Esophagus squamous epithelium (tissue), 5 donors: ENCODE results near the gene ELMO1. TPM values are rescaled to one million over a fixed set of nuclear protein-coding genes. Genes with fewer than 3 reads are reported as not detected.

Source experiments
- DNase-seq: peaks from one replicate; lab custom pipeline; 2025; lab: John Stamatoyannopoulos, UW
- H3K27ac ChIP-seq, 4 donors: fragments of 200-600 bp; sonication (generic); one replicate each; pipeline ENCODE4 v1.5.1; 2016 to 2019; ENCODE audit warnings: mild to moderate bottlenecking in 1 of 4
- H3K27me3 ChIP-seq, 4 donors: fragments of 200-600 bp; sonication (generic); 1 replicate in 3 of 4; 2 replicates in 1 of 4; pipeline versions ENCODE4 v1.5.1 to v1.6.0; 2017 to 2021; ENCODE audit warnings: antibody characterized with exemption in 1 of 4
- H3K36me3 ChIP-seq, 3 donors: fragments of 200-600 bp; sonication (generic); one replicate each; pipeline ENCODE4 v1.5.1; 2016 to 2019
- H3K4me1 ChIP-seq, 3 donors: fragments of 200-600 bp; sonication (generic); one replicate each; pipeline ENCODE4 v1.5.1; 2017 to 2019
- H3K4me3 ChIP-seq, 4 donors: fragments of 200-600 bp; sonication (generic); 1 replicate in 3 of 4; 2 replicates in 1 of 4; pipeline ENCODE4 v1.5.1; 2016 to 2019; ENCODE audit warnings: mild to moderate bottlenecking in 2 of 4, moderate library complexity in 1 of 4
- H3K9me3 ChIP-seq, 3 donors: fragments of 200-600 bp; sonication (generic); one replicate each; pipeline ENCODE4 v1.5.1; 2016 to 2019
- POLR2A ChIP-seq, 4 donors: fragments of 450-650 bp; IDR thresholded peaks; one replicate each; pipeline ENCODE4 v1.6.1; 2017; ENCODE audit warnings: antibody characterized with exemption in 4 of 4, mild to moderate bottlenecking in 4 of 4, moderate library complexity in 3 of 4
- WGBS, 2 donors: methylation state at CpG; one replicate each; pipeline ENCODE4 v1.1.5; 2018; 5-methylcytosine and 5-hydroxymethylcytosine counted together
- intact Hi-C: fragments of 100-400 bp; cut with DNase I; formaldehyde crosslinking; loops from one replicate; pipeline ENCODE4 v1.15.0; 2022
- total RNA-seq, 4 donors: library from RNA; depleted of rRNA; stranded (reverse); fragments of >200 nt; gene quantifications; one replicate each; pipeline ENCODE4 v1.1.0, GENCODE V29; 2016
- TF ChIP-seq, protein P1 (sequence below), 6 experiments: fragments of 450-650 bp in 4 of 6; fragments of 200-600 bp in 2 of 6; sonication (generic) in 2 of 6; IDR thresholded peaks; one replicate each; pipeline ENCODE4 v1.5.1; 2016 to 2019; ENCODE audit warnings: antibody characterized with exemption in 6 of 6, mild to moderate bottlenecking in 4 of 6, moderate library complexity in 4 of 6
- donor health status: DM: yes; HTN: yes; CAD: no.

ELMO1 gene
- total RNA-seq, 4 donors from 2014 or later, result 0.68 to 36.6 (median 11.8) TPM

DNA sequence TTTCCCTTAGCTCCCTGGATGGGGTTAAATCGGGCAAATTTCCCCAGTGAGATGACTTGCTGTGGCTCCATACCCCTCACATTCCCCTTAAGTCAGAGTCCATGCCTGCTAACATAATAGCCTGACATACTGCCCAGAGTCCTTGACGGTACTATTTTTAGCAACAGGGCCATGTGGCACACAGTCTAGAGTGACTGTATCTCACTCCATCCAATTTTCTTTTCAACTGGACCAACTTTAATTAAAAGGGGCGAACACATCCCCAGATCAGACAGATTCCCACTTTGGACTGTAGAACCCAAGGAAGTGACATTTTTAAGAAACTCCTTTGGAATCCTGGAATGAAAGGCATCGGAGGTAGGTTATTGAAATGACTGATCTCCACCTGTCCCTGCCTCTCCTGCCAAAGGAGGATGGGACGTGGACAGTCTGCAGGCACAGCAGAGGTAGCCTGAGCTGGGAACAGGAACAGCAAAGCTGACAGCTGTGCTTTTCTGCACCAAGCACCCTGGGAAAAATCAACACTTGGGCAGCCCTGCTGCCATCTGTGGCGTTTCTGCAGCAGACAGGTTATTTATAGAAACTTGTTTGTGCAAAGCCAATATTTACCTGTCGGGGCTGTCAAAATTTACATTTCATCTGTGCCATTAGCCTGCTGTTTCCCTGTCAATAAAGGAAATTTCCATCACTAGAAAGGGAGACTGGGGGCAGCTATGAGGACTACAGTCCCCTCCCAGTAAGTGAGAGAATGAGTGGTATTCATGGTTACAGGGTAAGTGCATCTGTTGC lies 502.9 kb downstream of the ELMO1 start:
- no peaks in the 10 kb centered on the region for H3K27me3 ChIP-seq
- H3K36me3 ChIP-seq, result no peaks in the 10 kb centered on the region
- TF ChIP-seq, protein P1, sequence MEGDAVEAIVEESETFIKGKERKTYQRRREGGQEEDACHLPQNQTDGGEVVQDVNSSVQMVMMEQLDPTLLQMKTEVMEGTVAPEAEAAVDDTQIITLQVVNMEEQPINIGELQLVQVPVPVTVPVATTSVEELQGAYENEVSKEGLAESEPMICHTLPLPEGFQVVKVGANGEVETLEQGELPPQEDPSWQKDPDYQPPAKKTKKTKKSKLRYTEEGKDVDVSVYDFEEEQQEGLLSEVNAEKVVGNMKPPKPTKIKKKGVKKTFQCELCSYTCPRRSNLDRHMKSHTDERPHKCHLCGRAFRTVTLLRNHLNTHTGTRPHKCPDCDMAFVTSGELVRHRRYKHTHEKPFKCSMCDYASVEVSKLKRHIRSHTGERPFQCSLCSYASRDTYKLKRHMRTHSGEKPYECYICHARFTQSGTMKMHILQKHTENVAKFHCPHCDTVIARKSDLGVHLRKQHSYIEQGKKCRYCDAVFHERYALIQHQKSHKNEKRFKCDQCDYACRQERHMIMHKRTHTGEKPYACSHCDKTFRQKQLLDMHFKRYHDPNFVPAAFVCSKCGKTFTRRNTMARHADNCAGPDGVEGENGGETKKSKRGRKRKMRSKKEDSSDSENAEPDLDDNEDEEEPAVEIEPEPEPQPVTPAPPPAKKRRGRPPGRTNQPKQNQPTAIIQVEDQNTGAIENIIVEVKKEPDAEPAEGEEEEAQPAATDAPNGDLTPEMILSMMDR (IDR thresholded peaks at IDR 0.05), result no peak
- TF ChIP-seq POLR2A (IDR thresholded peaks at IDR 0.05), result no peak
- H3K4me3 ChIP-seq, result no peak overlapping the region
- no peak overlapping the region for H3K27ac ChIP-seq
- H3K9me3 ChIP-seq, result peaks cover 0 to 16% (median 0%) of the 10 kb centered on the region in 3 donors
- peaks cover 5 to 29% (median 8%) of the 10 kb centered on the region in 3 donors for H3K4me1 ChIP-seq
- no peak for DNase-seq
- intact Hi-C loops, result no loop called here
- 59 to 72% methylated on average over 7 of the region's 7 CpGs for WGBS, 2 donors

DNA sequence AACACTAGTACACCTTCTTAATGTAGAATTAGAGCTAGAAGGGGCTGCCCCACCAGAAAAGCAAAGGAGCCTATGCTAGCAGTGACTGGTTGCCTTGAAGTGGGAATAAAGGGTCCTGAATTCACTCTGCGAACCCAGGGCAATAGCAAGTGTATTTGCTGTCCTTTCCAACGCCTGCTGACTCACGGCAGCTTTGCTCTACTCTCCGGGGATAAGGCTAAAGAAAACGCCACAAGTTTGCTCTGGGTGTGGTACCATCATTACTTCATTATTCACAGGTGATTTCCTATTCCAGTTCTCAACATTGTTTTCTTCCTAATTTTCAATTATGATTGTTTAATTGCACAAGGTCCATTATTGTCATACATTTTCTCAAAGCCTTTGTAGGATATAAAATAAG lies 503.8 kb downstream of the ELMO1 start:
- intact Hi-C loops, result no loop called here
- Histone ChIP-seq H3K4me1 (peaks cover 2 to 20% (median 6%) of the 10 kb centered on the region in 3 donors), H3K4me3 (no peak overlapping the region), H3K36me3 (no peaks in the 10 kb centered on the region), H3K27ac (no peak overlapping the region), H3K27me3 (no peaks in the 10 kb centered on the region), H3K9me3 (peaks cover 0 to 22% (median 0%) of the 10 kb centered on the region in 3 donors)
- no peak for TF ChIP-seq POLR2A (IDR thresholded peaks at IDR 0.05)
- TF ChIP-seq, protein P1 (IDR thresholded peaks at IDR 0.05), result no peak
- WGBS, 2 donors, result 51 to 78% methylated on average over 5 of the region's 5 CpGs
- no peak for DNase-seq

DNA sequence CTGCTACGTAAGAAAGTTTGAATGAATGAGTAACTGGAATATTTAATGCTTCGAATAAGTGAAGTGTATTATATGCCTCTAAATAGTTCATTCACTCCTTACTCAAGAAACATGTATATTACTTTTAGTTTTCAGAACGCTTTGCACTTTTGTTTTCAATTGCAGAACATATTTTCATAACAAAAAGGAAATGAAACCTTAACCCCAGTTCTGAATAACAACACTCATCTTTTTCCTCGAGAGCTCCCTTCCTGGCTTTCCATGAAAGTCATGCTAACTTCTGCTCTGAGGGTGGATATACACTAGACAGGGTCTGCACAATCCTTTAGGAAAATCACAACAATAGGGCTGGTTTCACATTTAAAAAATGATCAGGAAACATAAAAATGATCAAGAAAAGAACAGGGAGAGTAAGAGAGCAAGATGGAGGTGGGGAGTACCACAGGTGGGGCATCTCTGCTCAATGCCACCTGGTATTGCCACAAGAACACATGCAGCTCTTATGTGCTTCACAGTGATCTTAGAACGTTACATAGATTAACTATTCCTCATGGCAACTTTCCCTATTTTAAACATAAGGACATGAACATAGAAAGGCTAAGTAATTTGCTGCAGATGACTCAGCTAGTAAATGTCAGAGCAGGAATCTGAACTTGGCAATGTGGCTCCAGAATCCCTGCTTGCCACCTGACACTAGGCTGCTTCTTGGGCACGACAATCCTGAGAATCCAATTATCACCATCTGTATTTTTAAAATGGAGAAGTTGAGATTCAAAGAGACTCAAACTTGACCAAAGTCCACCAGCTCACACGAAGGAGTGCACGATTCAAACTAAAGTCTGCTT lies 504.9 kb downstream of the ELMO1 start:
- intact Hi-C loops, result no loop called here
- Histone ChIP-seq H3K4me3 (no peak overlapping the region), H3K4me1 (peaks cover 0 to 12% (median 0%) of the 10 kb centered on the region in 3 donors), H3K27ac (no peak overlapping the region), H3K36me3 (no peaks in the 10 kb centered on the region), H3K27me3 (no peaks in the 10 kb centered on the region), H3K9me3 (peaks cover 0 to 32% (median 9%) of the 10 kb centered on the region in 3 donors)
- WGBS, 2 donors, result 64 to 69% methylated on average over 8 of the region's 8 CpGs
- no peak for DNase-seq
- no peak for TF ChIP-seq POLR2A (IDR thresholded peaks at IDR 0.05)
- TF ChIP-seq, protein P1 (IDR thresholded peaks at IDR 0.05), result no peak

DNA sequence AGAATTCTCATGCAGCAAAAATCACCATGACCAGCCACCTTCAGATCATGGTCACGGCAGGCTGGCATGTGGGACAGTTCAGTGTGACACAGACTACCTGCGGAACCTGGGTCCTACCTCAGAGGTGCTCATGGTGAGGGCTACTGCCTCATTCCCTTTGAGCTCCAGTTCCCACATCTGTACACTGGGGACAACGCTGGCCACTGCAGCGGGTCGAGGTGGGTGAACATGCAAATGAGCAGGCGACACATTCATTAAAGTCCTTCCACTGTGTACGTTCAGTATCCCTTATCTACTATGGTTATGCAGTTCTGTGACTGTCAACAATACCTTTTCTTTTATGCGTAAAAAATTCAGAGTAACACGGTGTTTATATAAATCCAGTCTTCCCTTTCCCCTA lies 505.7 kb downstream of the ELMO1 start:
- Histone ChIP-seq H3K36me3 (no peaks in the 10 kb centered on the region), H3K4me1 (peaks cover 0 to 12% (median 0%) of the 10 kb centered on the region in 3 donors), H3K4me3 (no peak overlapping the region), H3K27ac (no peak overlapping the region), H3K9me3 (peaks cover 0 to 38% (median 16%) of the 10 kb centered on the region in 3 donors), H3K27me3 (no peaks in the 10 kb centered on the region)
- no peak for TF ChIP-seq POLR2A (IDR thresholded peaks at IDR 0.05)
- WGBS, 2 donors, result 85 to 89% methylated on average over 9 of the region's 9 CpGs
- DNase-seq, result no peak
- intact Hi-C loops, result no loop called here

DNA sequence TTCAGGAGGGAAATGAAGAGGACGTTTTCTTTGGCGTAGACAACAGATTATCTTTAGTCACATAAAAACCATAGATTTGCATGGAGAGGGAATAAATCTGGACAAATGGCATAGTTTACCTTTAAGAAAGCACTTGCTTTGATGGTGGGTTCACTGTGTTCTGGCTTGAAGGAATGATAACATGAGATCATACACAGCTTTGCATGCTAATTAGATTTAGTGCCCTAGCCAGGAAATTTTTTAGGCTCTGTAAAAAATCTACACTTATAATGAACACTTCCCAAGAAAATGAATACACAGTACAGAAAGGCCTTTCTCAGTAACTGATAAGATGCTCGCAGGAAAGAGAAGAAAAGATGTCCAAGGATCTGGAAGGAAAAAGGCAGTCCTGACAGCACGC lies 506.1 kb downstream of the ELMO1 start:
- Histone ChIP-seq H3K27ac (no peak overlapping the region), H3K4me3 (no peak overlapping the region), H3K27me3 (no peaks in the 10 kb centered on the region), H3K4me1 (peaks cover 0 to 12% (median 0%) of the 10 kb centered on the region in 3 donors), H3K9me3 (peaks cover 0 to 43% (median 20%) of the 10 kb centered on the region in 3 donors), H3K36me3 (no peaks in the 10 kb centered on the region)
- no peak for DNase-seq
- 82% methylated on average over 4 of the region's 4 CpGs for WGBS, 2 donors
- intact Hi-C loops, result no loop called here
- no peak for TF ChIP-seq POLR2A (IDR thresholded peaks at IDR 0.05)
- TF ChIP-seq, protein P1 (IDR thresholded peaks at IDR 0.05), result no peak
